ENCODE measurements around the gene SARS2. TPM values are rescaled to one million over a fixed set of nuclear protein-coding genes. Genes with fewer than 3 reads are reported as not detected.
A peak's percentile ranks its signal among the peaks of the same experiment; 100 is the strongest.
"Not testable (repeated sequence)": the region's sequence is repeated elsewhere in the genome, so short reads cannot be mapped to it uniquely, and the experiment has no call there.

The SARS2 gene
- total RNA-seq, 2 experiments from 2014 or later = 28.4 to 32.7 TPM

- Mint-ChIP-seq H3K27me3 (no peaks in the 10 kb centered on the region), H3K36me3 (ENCODE audit: low read depth) (peaks cover 24% of the 10 kb centered on the region), H3K9me3 (no peaks in the 10 kb centered on the region), H3K4me3 (peak within 1 kb of the TSS; percentile 87), H3K4me1 (peaks cover 43% of the 10 kb centered on the region), H3K27ac (peak within 1 kb of the TSS; percentile 98)
- DNase-seq = peak; percentile 78
- ChIA-PET POLR2A (interaction anchor here (1.2 to 5.7 kb wide), 20 partner anchors 8 to 484 kb away, joined by 3 to 46 read pairs (median 10); partner anchors contain the start of genes ACTN4, ECH1, EIF3K and HNRNPL), CTCF (interaction anchor here (0.7 to 6.0 kb wide), 11 partner anchors 9 to 504 kb away, joined by 3 to 53 read pairs (median 4); partner anchors contain the start of genes MRPS12, PSMD8 and SARS2)
Observed at GRCh38 chr19:38877781-38878574, 52.6 kb downstream of the SARS2 start, which contains the start of gene RINL. Gene RINL, minus strand, starts transcription at chr19:38878275. Its CDS starts 1,533 bp downstream, at chr19:38876742.

GRCh38 chr19:38875656-38876395, 54.7 kb downstream of the SARS2 start:
- H3K36me3 Mint-ChIP-seq (ENCODE audit: low read depth) = peaks cover 29% of the 10 kb centered on the region
- H3K9me3 Mint-ChIP-seq = no peaks in the 10 kb centered on the region
- CTCF ChIA-PET = interaction anchor here (0.7 to 6.0 kb wide), 9 partner anchors 10 to 526 kb away, joined by 3 to 53 read pairs (median 3); no protein-coding TSS in a partner anchor
- no peaks in the 10 kb centered on the region for H3K27me3 Mint-ChIP-seq
- H3K27ac Mint-ChIP-seq = peak overlapping the region; percentile 47
- peaks cover 52% of the 10 kb centered on the region for H3K4me1 Mint-ChIP-seq
- POLR2A ChIA-PET = interaction anchor here (0.6 to 5.7 kb wide), 7 partner anchors 9 to 297 kb away, joined by 3 to 46 read pairs (median 12); partner anchors contain the start of gene HNRNPL
- no peak overlapping the region for H3K4me3 Mint-ChIP-seq
- DNase-seq = no peak

- H3K27me3 Mint-ChIP-seq, DNase-seq, POLR2A ChIA-PET, H3K4me3 Mint-ChIP-seq, H3K9me3 Mint-ChIP-seq, H3K27ac Mint-ChIP-seq: not testable (repeated sequence)
- CTCF ChIA-PET = interaction anchor here (0.6 to 1.1 kb wide), 2 partner anchors 31 to 471 kb away, joined by 3 read pairs; partner anchors contain the start of gene FAM98C
- peaks cover 44% of the 10 kb centered on the region for H3K36me3 Mint-ChIP-seq (ENCODE audit: low read depth)
- H3K4me1 Mint-ChIP-seq = peaks cover 61% of the 10 kb centered on the region
Observed at GRCh38 chr19:38873400-38873799, 57.2 kb downstream of the SARS2 start.

- Mint-ChIP-seq H3K4me1 (peaks cover 50% of the 10 kb centered on the region), H3K9me3 (no peaks in the 10 kb centered on the region), H3K4me3 (peak overlapping the region; percentile 76), H3K27me3 (no peaks in the 10 kb centered on the region), H3K27ac (peak overlapping the region; percentile 59), H3K36me3 (ENCODE audit: low read depth) (peaks cover 39% of the 10 kb centered on the region)
- DNase-seq = no peak
- ChIA-PET POLR2A (interaction anchor here (0.9 to 3.8 kb wide), 6 partner anchors 8 to 28 kb away, joined by 4 to 38 read pairs (median 16); partner anchors contain the start of genes HNRNPL and RINL), CTCF (interaction anchor here (1.3 to 3.0 kb wide), 9 partner anchors 8 to 223 kb away, joined by 3 to 14 read pairs (median 6); partner anchors contain the start of genes ACTN4, MRPS12, NFKBIB and RINL)
Observed at GRCh38 chr19:38870612-38871011, 60.0 kb downstream of the SARS2 start.

GRCh38 chr19:38869836-38870607, 60.5 kb downstream of the SARS2 start:
- Mint-ChIP-seq H3K4me1 (peaks cover 56% of the 10 kb centered on the region), H3K9me3 (no peaks in the 10 kb centered on the region)
- POLR2A ChIA-PET = interaction anchor here (0.9 to 3.8 kb wide), 10 partner anchors 9 to 224 kb away, joined by 3 to 38 read pairs (median 4); partner anchors contain the start of genes HNRNPL, NFKBIB and RINL

GRCh38 chr19:38869160-38869835, 61.3 kb downstream of the SARS2 start:
- peak; percentile 44 for DNase-seq
- ChIA-PET POLR2A (interaction anchor here (0.9 to 3.8 kb wide), 10 partner anchors 10 to 223 kb away, joined by 3 to 38 read pairs (median 6); partner anchors contain the start of genes HNRNPL, NFKBIB and RINL), CTCF (interaction anchor here (0.5 to 3.0 kb wide), 21 partner anchors 9 to 466 kb away, joined by 3 to 14 read pairs (median 6); partner anchors contain the start of genes ACTN4, ECH1, MRPS12 and NFKBIB)
- Mint-ChIP-seq H3K27ac (peak overlapping the region; percentile 78), H3K9me3 (no peaks in the 10 kb centered on the region), H3K27me3 (no peaks in the 10 kb centered on the region), H3K4me3 (peak overlapping the region; percentile 76), H3K4me1 (peaks cover 63% of the 10 kb centered on the region), H3K36me3 (ENCODE audit: low read depth) (peaks cover 49% of the 10 kb centered on the region)

More at GRCh38 chr19:38869836-38870607, 60.5 kb downstream of the SARS2 start:
- peak overlapping the region; percentile 78 for H3K27ac Mint-ChIP-seq
- no peaks in the 10 kb centered on the region for H3K27me3 Mint-ChIP-seq
- peak overlapping the region; percentile 76 for H3K4me3 Mint-ChIP-seq
- peaks cover 42% of the 10 kb centered on the region for H3K36me3 Mint-ChIP-seq (ENCODE audit: low read depth)
- peak; percentile 94 for DNase-seq
- CTCF ChIA-PET = interaction anchor here (1.0 to 3.0 kb wide), 19 partner anchors 8 to 467 kb away, joined by 3 to 14 read pairs (median 6); partner anchors contain the start of genes ACTN4, ECH1, MRPS12 and NFKBIB

GRCh38 chr19:38868551-38868950, 62.0 kb downstream of the SARS2 start:
- ChIA-PET CTCF (interaction anchor here (0.5 to 3.0 kb wide), 17 partner anchors 8 to 309 kb away, joined by 3 to 14 read pairs (median 7); partner anchors contain the start of genes ACTN4, ECH1, MRPS12 and RINL), POLR2A (interaction anchor here (1.0 to 9.0 kb wide), 9 partner anchors 9 to 222 kb away, joined by 4 to 146 read pairs (median 18); partner anchors contain the start of genes HNRNPL and RINL)
- Mint-ChIP-seq H3K4me3 (peak overlapping the region; percentile 76), H3K4me1 (peaks cover 63% of the 10 kb centered on the region), H3K27ac (peak overlapping the region; percentile 78), H3K27me3 (no peaks in the 10 kb centered on the region), H3K9me3 (no peaks in the 10 kb centered on the region), H3K36me3 (ENCODE audit: low read depth) (peaks cover 50% of the 10 kb centered on the region)
- no peak for DNase-seq

GRCh38 chr19:38867171-38867780, 63.3 kb downstream of the SARS2 start:
- Mint-ChIP-seq H3K27me3 (no peaks in the 10 kb centered on the region), H3K36me3 (ENCODE audit: low read depth) (peaks cover 44% of the 10 kb centered on the region), H3K4me3 (no peak overlapping the region), H3K27ac (no peak overlapping the region), H3K4me1 (peaks cover 67% of the 10 kb centered on the region), H3K9me3 (no peaks in the 10 kb centered on the region)
- DNase-seq = no peak
- ChIA-PET CTCF (interaction anchor here (0.9 to 2.4 kb wide), 7 partner anchors 9 to 465 kb away, joined by 3 to 12 read pairs (median 3); partner anchors contain the start of genes FAM98C and RINL), POLR2A (interaction anchor here (1.1 to 9.0 kb wide), 5 partner anchors 10 to 28 kb away, joined by 3 to 146 read pairs (median 8); partner anchors contain the start of genes HNRNPL and RINL)
